COLO829 (cell line): ENCODE results near the gene LCMT1.
"Not testable (repeated sequence)": the region's sequence is repeated elsewhere in the genome, so short reads cannot be mapped to it uniquely, and the experiment has no call there.

ENCODE experiments used
- DNase-seq: peaks from one replicate; pipeline ENCODE4 v3.0.0; 2012; ENCODE audit warnings: low spot score

The LCMT1 gene

GRCh38 chr16:25148568-25149215 lies 37.1 kb downstream of the LCMT1 start:
- no peak for DNase-seq

- peak; percentile 80 for DNase-seq
Observed at GRCh38 chr16:25151996-25152395, 40.5 kb downstream of the LCMT1 start.

GRCh38 chr16:25155553-25156460 lies 44.3 kb downstream of the LCMT1 start:
- peak; percentile 40 for DNase-seq

DNA sequence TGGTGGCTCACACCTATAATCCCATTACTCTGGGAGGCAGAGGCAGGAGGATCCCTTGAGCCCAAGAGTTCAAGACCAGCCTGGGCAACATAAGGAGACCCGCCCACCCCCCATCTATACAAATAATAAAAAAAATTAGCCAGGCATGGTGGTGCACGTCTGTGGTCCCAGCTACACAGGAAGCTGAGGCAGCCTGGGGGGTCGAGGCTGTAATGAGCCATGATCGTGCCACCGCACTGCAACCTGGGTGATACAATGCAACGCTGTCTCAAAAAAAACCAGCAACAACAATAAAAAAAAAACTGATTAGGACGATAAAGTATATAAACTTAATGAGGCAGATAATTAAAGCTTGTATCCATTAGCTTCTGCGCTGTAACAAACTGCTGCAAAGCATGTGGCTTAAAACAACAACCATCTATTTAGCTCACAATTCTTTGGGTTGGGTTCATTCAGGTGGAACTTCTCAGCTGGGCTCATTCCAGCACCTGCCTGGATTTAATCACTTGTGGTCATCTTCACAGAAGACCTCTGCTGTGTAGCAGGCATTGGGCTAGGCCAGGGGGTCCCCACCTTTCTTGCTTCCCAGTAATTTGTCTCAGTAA lies 45.8 kb downstream of the LCMT1 start:
- no peak for DNase-seq

- DNase-seq = no peak
Observed at GRCh38 chr16:25158401-25158800, 46.9 kb downstream of the LCMT1 start.

- DNase-seq = no peak
Observed at GRCh38 chr16:25161753-25162367, 50.3 kb downstream of the LCMT1 start.

DNA sequence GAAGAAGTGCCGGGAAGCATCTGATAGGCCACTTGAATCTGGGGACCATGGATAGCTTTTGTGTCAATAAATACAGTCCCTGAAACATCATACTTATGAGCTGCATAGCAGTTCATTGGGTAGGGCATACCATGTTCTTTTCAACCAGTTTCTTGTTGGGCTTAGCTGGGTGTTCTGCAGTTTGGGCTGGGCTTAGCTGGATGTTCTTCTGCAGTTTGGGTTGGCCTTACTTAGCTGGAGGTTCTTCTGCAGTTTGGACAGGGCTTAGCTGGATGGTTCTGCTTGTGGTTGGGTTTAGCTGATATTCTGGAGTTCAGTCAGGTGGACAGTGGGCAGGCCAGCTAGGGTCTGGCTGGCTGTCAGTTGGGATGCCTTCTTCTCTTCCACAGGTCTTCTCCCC lies 52.1 kb downstream of the LCMT1 start:
- DNase-seq = no peak

DNA sequence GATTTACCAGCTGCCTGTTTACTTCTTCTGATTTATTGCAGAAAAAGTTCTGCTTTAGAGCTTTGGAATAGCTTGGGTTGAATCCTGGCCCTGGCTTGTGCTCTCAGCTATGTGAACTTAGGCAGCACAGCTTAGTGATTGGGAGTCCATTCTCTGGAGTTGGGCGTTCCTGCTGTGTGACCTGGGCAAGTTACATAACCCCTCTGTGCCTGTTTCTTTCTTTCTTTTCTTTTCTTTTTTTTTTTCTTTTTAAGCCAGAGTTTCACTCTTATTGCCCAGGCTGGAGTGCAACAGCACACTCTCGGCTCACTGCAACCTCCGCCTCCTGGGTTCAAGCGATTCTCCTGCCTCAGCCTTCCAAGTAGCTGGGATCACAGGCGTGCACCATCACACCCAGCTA lies 53.7 kb downstream of the LCMT1 start:
- no peak for DNase-seq

- DNase-seq = not testable (repeated sequence)
Observed at GRCh38 chr16:25167920-25168319, 56.4 kb downstream of the LCMT1 start.

- no peak for DNase-seq
Observed at GRCh38 chr16:25171390-25171789, 59.8 kb downstream of the LCMT1 start.

DNA sequence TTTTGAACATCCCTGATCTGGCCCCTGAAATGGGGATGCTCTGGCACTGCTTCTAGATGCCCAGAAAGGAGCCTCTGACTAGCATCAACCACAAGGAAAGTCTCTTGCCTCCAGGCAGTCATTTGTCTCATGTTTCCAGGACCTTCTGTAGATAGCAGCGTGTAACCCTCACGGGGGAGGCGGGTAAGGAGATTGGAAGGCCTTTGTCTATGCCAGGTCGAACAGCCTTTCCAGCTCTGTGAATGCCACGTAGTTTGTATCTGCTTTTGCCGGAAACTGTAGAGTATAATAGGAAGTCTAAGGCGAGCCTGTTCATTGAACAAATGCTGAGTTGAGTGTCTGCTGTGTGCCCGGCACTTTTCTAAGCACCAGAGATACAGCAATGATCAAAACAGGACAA lies 61.3 kb downstream of the LCMT1 start:
- DNase-seq = no peak

DNA sequence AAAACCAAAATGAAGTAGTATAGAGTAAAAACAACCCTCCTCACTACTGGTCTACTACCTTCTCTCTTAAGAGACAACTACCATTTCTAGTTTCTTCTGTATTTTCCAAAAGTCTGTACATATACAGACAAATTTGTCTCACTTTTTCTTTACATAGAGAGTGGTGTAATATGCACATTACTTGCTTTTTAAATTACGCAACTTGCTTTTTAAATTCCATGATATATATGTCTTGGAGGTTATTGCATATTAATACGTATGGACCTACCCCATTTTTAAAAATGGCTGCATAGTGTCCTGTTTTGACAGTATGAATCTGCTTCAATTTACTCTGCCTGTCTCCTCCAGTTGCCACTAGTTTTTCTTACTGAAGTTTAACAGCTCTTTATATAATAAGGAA lies 62.7 kb downstream of the LCMT1 start:
- DNase-seq = no peak

DNA sequence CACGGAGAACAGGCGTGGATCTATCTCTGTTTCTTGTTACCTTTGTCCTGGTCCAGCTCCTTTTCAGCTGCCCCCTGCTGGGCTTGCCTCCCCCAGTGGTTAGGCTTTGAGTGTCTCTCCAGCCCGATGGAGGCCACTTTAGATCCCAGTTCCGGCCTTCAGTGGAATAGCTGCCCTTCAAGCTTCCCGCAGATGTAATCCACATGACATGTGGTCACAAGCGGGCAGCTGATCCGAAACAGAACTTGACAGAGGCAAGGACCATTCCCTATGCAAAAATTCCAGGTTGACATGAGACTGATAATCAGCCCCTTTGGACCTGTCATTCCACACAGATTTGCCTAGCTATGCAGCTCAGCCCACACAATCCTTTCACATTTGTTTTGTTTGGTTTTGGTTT lies 64.6 kb downstream of the LCMT1 start:
- no peak for DNase-seq

GRCh38 chr16:25177512-25177830 lies 65.9 kb downstream of the LCMT1 start:
- DNase-seq = no peak

GRCh38 chr16:25177831-25178688 lies 66.5 kb downstream of the LCMT1 start:
- no peak for DNase-seq

- DNase-seq = not testable (repeated sequence)
Observed at GRCh38 chr16:25181236-25181635, 69.7 kb downstream of the LCMT1 start.

DNA sequence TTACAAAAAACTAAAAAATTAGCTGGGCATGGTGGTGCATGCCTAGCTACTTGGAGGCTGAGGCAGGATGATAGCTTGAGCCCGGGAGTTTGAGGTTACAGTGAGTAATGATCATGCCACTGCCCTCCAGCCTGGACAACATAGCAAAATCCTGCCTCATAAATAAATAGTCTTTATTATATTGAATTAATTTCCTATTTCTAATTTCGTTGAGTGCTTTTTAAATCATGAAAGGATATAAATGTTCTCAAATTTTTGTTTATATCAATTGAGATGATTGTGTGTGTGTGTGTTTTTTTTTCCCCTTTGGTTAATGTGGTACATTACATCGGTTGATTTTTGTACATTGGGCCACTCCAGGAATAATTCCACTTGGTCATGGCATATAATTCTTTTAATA lies 73.2 kb downstream of the LCMT1 start:
- no peak for DNase-seq

- DNase-seq = no peak
Observed at GRCh38 chr16:25187491-25187795, 75.9 kb downstream of the LCMT1 start.

DNA sequence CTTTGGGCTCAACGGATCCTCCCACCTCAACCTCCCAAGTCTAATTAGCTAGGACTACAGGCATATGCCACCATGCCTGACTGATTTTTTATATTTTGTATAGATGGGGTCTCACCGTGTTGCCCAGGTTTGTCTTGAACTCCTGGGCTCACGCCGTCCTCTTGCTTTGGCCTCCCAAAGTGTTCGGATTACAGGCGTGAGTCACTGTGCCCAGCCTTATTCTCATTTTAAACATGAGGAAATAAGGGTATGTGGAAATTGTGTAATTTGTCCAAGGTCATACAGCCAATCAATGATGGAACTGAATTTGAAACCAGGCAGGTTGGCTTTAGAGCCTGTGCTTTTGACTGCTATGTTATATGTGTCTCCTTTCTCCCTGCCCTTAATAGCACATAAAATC lies 77.8 kb downstream of the LCMT1 start:
- no peak for DNase-seq

GRCh38 chr16:25192096-25192495 lies 80.6 kb downstream of the LCMT1 start:
- no peak for DNase-seq

GRCh38 chr16:25194273-25194878 lies 82.8 kb downstream of the LCMT1 start:
- DNase-seq = no peak

GRCh38 chr16:25198021-25198420 lies 86.5 kb downstream of the LCMT1 start:
- peak; percentile 42 for DNase-seq
